Stomach (tissue), 4 donors: ENCODE data around the gene XPO6.

Experiments
- CTCF ChIP-seq, 7 experiments: fragments of 450-650 bp in 4 of 7; fragments of 200-600 bp in 3 of 7; sonication (generic) in 3 of 7; IDR thresholded peaks; one replicate each; pipeline ENCODE4 v1.5.1; 2016 to 2019; ENCODE audit warnings: antibody characterized with exemption in 7 of 7, control low read depth in 2 of 7, mild to moderate bottlenecking in 1 of 7
- EP300 ChIP-seq: sonication (generic); formaldehyde crosslinking; IDR thresholded peaks from one replicate; pipeline ENCODE4 v1.6.1; 2017; ENCODE audit warnings: antibody characterized with exemption
- POLR2A ChIP-seq, 4 donors: fragments of 450-650 bp; IDR thresholded peaks; one replicate each; pipeline ENCODE4 v1.6.1; 2016; ENCODE audit warnings: antibody characterized with exemption in 4 of 4, control low read depth in 2 of 4, mild to moderate bottlenecking in 1 of 4, moderate library complexity in 1 of 4
- POLR2AphosphoS5 ChIP-seq, 3 donors: sonication (generic); formaldehyde crosslinking; IDR thresholded peaks; one replicate each; pipeline ENCODE4 v1.6.1; 2016; ENCODE audit warnings: antibody characterized with exemption in 3 of 3

DNA sequence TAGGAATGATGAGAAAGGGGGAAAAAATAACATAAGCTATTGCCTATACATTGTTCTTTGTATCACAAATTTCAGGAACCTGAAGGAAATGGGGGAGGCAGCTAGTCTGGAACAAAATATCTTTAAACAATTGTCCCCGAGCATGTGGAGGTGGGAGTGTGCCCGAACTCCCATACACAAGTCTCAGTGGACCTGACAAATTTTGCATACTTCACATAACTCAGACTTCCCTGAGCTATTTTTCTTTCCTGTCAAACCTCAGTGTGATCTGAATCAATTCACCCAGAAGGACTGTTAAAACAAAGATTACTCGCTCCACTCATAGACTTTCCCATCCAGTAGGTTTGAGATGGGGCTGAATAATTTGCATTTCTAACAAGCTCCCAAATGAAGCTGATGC, 1.6 kb upstream of the XPO6 start:
- TF ChIP-seq CTCF (IDR thresholded peaks at IDR 0.05), result no peak
- no peak for TF ChIP-seq POLR2A (IDR thresholded peaks at IDR 0.05)
- TF ChIP-seq EP300, result no peak
- TF ChIP-seq POLR2AphosphoS5 (IDR thresholded peaks at IDR 0.05), result no peak
